ENCODE data around the gene LHFPL6. TPM values are rescaled to one million over a fixed set of nuclear protein-coding genes. Genes with fewer than 3 reads are reported as not detected.

The LHFPL6 gene
- total and polyA plus RNA-seq, 10 of the 15 experiments (the other 5 are each of a cell fraction or from before 2014, with no cell fraction given): 0.11 to 4.6 (median 0.41) TPM

- WGBS (ENCODE audit: insufficient coverage, insufficient replicate concordance, low lambda C conversion rate, missing lambda C conversion rate): 13% methylated on average over 2 of the region's 2 CpGs
- H3K36me3 ChIP-seq (ENCODE audit: control insufficient read depth in 2 of 2, insufficient read depth in 2 of 2, low read length in 1 of 2): no peaks in the 10 kb centered on the region
- H3K4me3 ChIP-seq: no peak overlapping the region
- ChIA-PET CTCF (interaction anchor here (1.7 kb wide), 1 partner anchor 167 kb away, joined by 4 read pairs; no protein-coding TSS in a partner anchor), RAD21 (ENCODE audit: unreplicated experiment) (no interaction called here), SMC1A (ENCODE audit: uncharacterized antibody, unreplicated experiment) (interaction anchor here (0.6 to 1.0 kb wide), 2 partner anchors 301 to 498 kb away, joined by 3 read pairs; no protein-coding TSS in a partner anchor), POLR2A (no interaction called here)
- ATAC-seq (no peak), DNase-seq (ENCODE audit: low read depth, low spot score) (no peak), FAIRE-seq (no peak)
- TF ChIP-seq RAD51 (IDR thresholded peaks at IDR 0.05) (no peak), TARDBP (IDR thresholded peaks at IDR 0.05; ENCODE audit: borderline replicate concordance) (no peak)
- intact Hi-C loops (cut with micrococcal nuclease; ENCODE audit: unreplicated experiment) (no loop called here), in situ Hi-C loops (cut with MboI) (no loop called here)
- no peaks in the 10 kb centered on the region for H3K79me2 ChIP-seq (ENCODE audit: control insufficient read depth, insufficient read depth, low read length)
- BruUV-seq (replicated peaks): no TSS peak
- H2AFZ ChIP-seq (ENCODE audit: control insufficient read depth, low read depth, low read length): no peak overlapping the region
- H4K20me1 ChIP-seq (ENCODE audit: control insufficient read depth, insufficient read depth): 0 out of 2 replicates have a peak, but pooled peaks cover 2% of the 10 kb centered on the region
- H3K27ac ChIP-seq (ENCODE audit: control insufficient read depth, insufficient read depth): no peak overlapping the region
- no peaks in the 10 kb centered on the region for H3K4me1 ChIP-seq (ENCODE audit: control insufficient read depth, insufficient read depth, low read length)
- H3K9me3 ChIP-seq (replicated peaks; ENCODE audit: control insufficient read depth, insufficient read depth, low read length): no peaks in the 10 kb centered on the region
- H3K27me3 ChIP-seq (replicated peaks in 1 of 2; ENCODE audit: control insufficient read depth in 2 of 2, insufficient read depth in 2 of 2, low read length in 1 of 2): no peaks in the 10 kb centered on the region
- no peak overlapping the region for H3K4me2 ChIP-seq (ENCODE audit: control insufficient read depth, insufficient read depth)
- H3K9ac ChIP-seq (ENCODE audit: control insufficient read depth, insufficient read depth, low read length): no peak overlapping the region
Observed at GRCh38 chr13:39444866-39445265, 158.1 kb downstream of the LHFPL6 start.

DNA sequence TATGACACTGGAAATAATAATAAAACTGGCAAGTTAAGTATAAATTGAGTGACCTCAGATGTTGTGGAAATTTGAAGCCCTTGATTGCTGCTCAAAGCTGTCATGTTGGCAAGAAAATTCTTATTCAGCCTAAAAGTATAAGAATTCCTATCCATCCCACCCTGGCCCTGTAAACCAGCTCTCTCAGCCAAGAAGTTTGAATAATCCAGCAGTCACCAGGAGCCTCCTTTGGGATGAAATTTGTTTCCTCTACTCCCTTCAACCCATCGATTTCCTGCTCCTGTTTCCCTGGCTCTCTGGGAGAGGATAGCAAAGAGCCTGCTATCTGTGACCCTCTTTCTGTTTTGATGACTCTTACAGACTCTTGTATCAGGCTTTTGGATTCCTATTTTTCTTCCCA lies 169.3 kb downstream of the LHFPL6 start:
- no peaks in the 10 kb centered on the region for H4K20me1 ChIP-seq (ENCODE audit: control insufficient read depth, insufficient read depth)
- no peak overlapping the region for H2AFZ ChIP-seq (ENCODE audit: control insufficient read depth, low read depth, low read length)
- H3K36me3 ChIP-seq (ENCODE audit: control insufficient read depth in 2 of 2, insufficient read depth in 2 of 2, low read length in 1 of 2): no peaks in the 10 kb centered on the region
- WGBS (ENCODE audit: insufficient coverage, insufficient replicate concordance, low lambda C conversion rate, missing lambda C conversion rate): 0% methylated on average over 1 of the region's 1 CpG
- no peak overlapping the region for H3K9ac ChIP-seq (ENCODE audit: control insufficient read depth, insufficient read depth, low read length)
- no peak overlapping the region for H3K27ac ChIP-seq (ENCODE audit: control insufficient read depth, insufficient read depth)
- ChIA-PET POLR2A (no interaction called here), CTCF (interaction anchor here (0.9 kb wide), 1 partner anchor 8 kb away, joined by 8 read pairs; no protein-coding TSS in a partner anchor), RAD21 (ENCODE audit: unreplicated experiment) (interaction anchor here (1.1 kb wide), 1 partner anchor 92 kb away, joined by 3 read pairs; no protein-coding TSS in a partner anchor), SMC1A (ENCODE audit: uncharacterized antibody, unreplicated experiment) (interaction anchor here (1.0 to 1.4 kb wide), 3 partner anchors 15 to 44 kb away, joined by 3 to 4 read pairs (median 3); no protein-coding TSS in a partner anchor)
- ATAC-seq: no peak
- DNase-seq (ENCODE audit: low read depth, low spot score): no peak
- no peaks in the 10 kb centered on the region; the same call in 2 of the 3 replicates for H3K9me3 ChIP-seq (replicated peaks; ENCODE audit: control insufficient read depth, insufficient read depth, low read length)
- intact Hi-C loops (cut with micrococcal nuclease; ENCODE audit: unreplicated experiment) (no loop called here), in situ Hi-C loops (cut with MboI) (no loop called here)
- H3K79me2 ChIP-seq (ENCODE audit: control insufficient read depth, insufficient read depth, low read length): no peaks in the 10 kb centered on the region
- H3K4me2 ChIP-seq (ENCODE audit: control insufficient read depth, insufficient read depth): no peak overlapping the region
- H3K27me3 ChIP-seq (replicated peaks in 1 of 2; ENCODE audit: control insufficient read depth in 2 of 2, insufficient read depth in 2 of 2, low read length in 1 of 2): no peaks in the 10 kb centered on the region
- no TSS peak for BruUV-seq (replicated peaks)
- no peak for FAIRE-seq
- no peak overlapping the region for H3K4me3 ChIP-seq
- H3K4me1 ChIP-seq (ENCODE audit: control insufficient read depth, insufficient read depth, low read length): no peaks in the 10 kb centered on the region
- TF ChIP-seq CHD2 (IDR thresholded peaks at IDR 0.05; ENCODE audit: borderline replicate concordance, low read depth, low read length): no peak
- TF ChIP-seq, protein P1, sequence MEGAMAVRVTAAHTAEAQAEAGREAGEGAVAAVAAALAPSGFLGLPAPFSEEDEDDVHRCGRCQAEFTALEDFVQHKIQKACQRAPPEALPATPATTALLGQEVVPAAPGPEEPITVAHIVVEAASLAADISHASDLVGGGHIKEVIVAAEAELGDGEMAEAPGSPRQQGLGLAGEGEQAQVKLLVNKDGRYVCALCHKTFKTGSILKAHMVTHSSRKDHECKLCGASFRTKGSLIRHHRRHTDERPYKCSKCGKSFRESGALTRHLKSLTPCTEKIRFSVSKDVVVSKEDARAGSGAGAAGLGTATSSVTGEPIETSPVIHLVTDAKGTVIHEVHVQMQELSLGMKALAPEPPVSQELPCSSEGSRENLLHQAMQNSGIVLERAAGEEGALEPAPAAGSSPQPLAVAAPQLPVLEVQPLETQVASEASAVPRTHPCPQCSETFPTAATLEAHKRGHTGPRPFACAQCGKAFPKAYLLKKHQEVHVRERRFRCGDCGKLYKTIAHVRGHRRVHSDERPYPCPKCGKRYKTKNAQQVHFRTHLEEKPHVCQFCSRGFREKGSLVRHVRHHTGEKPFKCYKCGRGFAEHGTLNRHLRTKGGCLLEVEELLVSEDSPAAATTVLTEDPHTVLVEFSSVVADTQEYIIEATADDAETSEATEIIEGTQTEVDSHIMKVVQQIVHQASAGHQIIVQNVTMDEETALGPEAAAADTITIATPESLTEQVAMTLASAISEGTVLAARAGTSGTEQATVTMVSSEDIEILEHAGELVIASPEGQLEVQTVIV (IDR thresholded peaks at IDR 0.05; ENCODE audit: borderline replicate concordance, partially characterized antibody): no peak
- TF ChIP-seq RUNX3 (IDR thresholded peaks at IDR 0.05; ENCODE audit: low read length): no peak
- TF ChIP-seq, protein P2, sequence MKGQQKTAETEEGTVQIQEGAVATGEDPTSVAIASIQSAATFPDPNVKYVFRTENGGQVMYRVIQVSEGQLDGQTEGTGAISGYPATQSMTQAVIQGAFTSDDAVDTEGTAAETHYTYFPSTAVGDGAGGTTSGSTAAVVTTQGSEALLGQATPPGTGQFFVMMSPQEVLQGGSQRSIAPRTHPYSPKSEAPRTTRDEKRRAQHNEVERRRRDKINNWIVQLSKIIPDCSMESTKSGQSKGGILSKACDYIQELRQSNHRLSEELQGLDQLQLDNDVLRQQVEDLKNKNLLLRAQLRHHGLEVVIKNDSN (IDR thresholded peaks at IDR 0.05; ENCODE audit: borderline replicate concordance, extremely low read length, insufficient read depth, low read depth, low read length): no peak
- no peak for TF ChIP-seq IRF4 (IDR thresholded peaks at IDR 0.05; ENCODE audit: low read depth, low read length)
- no peak for TF ChIP-seq STAT3 (IDR thresholded peaks at IDR 0.05; ENCODE audit: low read depth, low read length)
